ENCODE measurements around the gene SLC5A9. TPM values are rescaled to one million over a fixed set of nuclear protein-coding genes. Genes with fewer than 3 reads are reported as not detected.

The SLC5A9 gene
- total RNA-seq, 1 donor from 2014 or later, result not detected

DNA sequence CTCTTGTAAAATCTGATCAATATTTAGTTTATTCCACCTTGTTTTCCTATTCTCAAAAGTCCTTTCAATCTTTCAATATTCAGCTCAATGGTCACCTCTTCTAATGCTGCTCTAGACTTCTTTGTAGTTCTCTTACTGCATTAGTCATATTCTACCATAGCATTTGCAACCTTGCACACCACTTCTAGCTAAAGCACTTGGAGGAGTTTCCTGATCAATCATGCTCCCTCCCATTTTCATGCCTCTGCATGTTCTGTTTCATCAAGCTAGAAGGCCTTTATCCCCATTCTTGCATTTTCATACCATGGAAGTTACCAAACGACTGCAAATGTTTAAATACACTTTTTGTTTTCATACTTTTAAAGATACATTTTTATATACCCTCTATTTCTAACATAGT, 72.1 kb downstream of the SLC5A9 start:
- H3K9ac ChIP-seq (ENCODE audit: low read length), result no peak overlapping the region
- no peaks in the 10 kb centered on the region for H3K27me3 Mint-ChIP-seq (ENCODE audit: low read depth, unreplicated experiment)
- no peaks in the 10 kb centered on the region for H3K36me3 ChIP-seq (ENCODE audit: insufficient read depth, low read length)
- no peak overlapping the region for H2AFZ ChIP-seq (ENCODE audit: low read depth, low read length)
- FAIRE-seq (no peak), DNase-seq (ENCODE audit: low read depth) (no peak)
- peaks cover 4% of the 10 kb centered on the region for H3K36me3 Mint-ChIP-seq (ENCODE audit: low read depth, unreplicated experiment)
- H4K20me1 ChIP-seq (ENCODE audit: insufficient read depth, low read length), result no peaks in the 10 kb centered on the region
- H3K4me3 ChIP-seq (ENCODE audit: insufficient read depth, low read depth, low read length), result no peak overlapping the region
- H3K4me1 ChIP-seq (ENCODE audit: insufficient read depth, low read length), result no peaks in the 10 kb centered on the region
- H3K27me3 ChIP-seq (ENCODE audit: insufficient read depth, low read length), result no peaks in the 10 kb centered on the region
- TF ChIP-seq CTCF (IDR thresholded peaks at IDR 0.05; ENCODE audit: insufficient read depth, low read depth, low read length) (no peak), EZH2 (IDR thresholded peaks at IDR 0.05; ENCODE audit: insufficient read depth, low read length) (no peak)
- no peak overlapping the region for H3K4me2 ChIP-seq (ENCODE audit: low read length)
- peaks cover 4% of the 10 kb centered on the region for H3K4me1 Mint-ChIP-seq (ENCODE audit: low read depth, unreplicated experiment)
- H3K4me3 Mint-ChIP-seq (ENCODE audit: unreplicated experiment), result no peak overlapping the region
- H3K27ac ChIP-seq (ENCODE audit: low read depth, low read length), result no peak overlapping the region
- H3K79me2 ChIP-seq (ENCODE audit: insufficient read depth, low read length), result no peaks in the 10 kb centered on the region
- H3K9me3 Mint-ChIP-seq (ENCODE audit: unreplicated experiment), result no peaks in the 10 kb centered on the region
- no peaks in the 10 kb centered on the region for H3K9me3 ChIP-seq (ENCODE audit: insufficient read depth, low read depth, low read length)
- no peak overlapping the region for H3K27ac Mint-ChIP-seq (ENCODE audit: unreplicated experiment)

Other genes with a start within 250 kb of the SLC5A9 start
- 0.89 and 1.8 TPM in 2 replicates for gene TRABD2B, start 225.3 kb upstream of the SLC5A9 start, total RNA-seq
- gene SPATA6, start 249.5 kb downstream of the SLC5A9 start, total RNA-seq, result 7.4 and 8.2 TPM in 2 replicates

Data from astrocyte (in vitro differentiated cells and primary cell).